Measurements from ENCODE around the gene NFRKB.

Gene NFRKB

GRCh38 chr11:129930296-129930695, 34.9 kb upstream of the NFRKB start:
- no peak overlapping the region for H3K4me3 ChIP-seq (ENCODE audit: low read depth, low read length)
- H3K4me1 ChIP-seq (ENCODE audit: control insufficient read depth, insufficient read depth, low read length), result no peaks in the 10 kb centered on the region
- H3K9ac ChIP-seq (ENCODE audit: low read depth, low read length), result no peak overlapping the region
- H3K36me3 ChIP-seq (ENCODE audit: control insufficient read depth, insufficient read depth, low read length), result peaks cover 7% of the 10 kb centered on the region
- no peaks in the 10 kb centered on the region for H3K9me3 ChIP-seq (ENCODE audit: control insufficient read depth, insufficient read depth, low read length)
- no peaks in the 10 kb centered on the region for H3K27me3 ChIP-seq (ENCODE audit: control insufficient read depth, insufficient read depth, low read length)

- Histone ChIP-seq H3K4me1 (ENCODE audit: control insufficient read depth, insufficient read depth, low read length) (no peaks in the 10 kb centered on the region), H3K9me3 (ENCODE audit: control insufficient read depth, insufficient read depth, low read length) (no peaks in the 10 kb centered on the region), H3K9ac (ENCODE audit: low read depth, low read length) (no peak overlapping the region), H3K27me3 (ENCODE audit: control insufficient read depth, insufficient read depth, low read length) (no peaks in the 10 kb centered on the region), H3K4me3 (ENCODE audit: low read depth, low read length) (no peak overlapping the region), H3K36me3 (ENCODE audit: control insufficient read depth, insufficient read depth, low read length) (peaks cover 7% of the 10 kb centered on the region)
Observed at GRCh38 chr11:129929721-129930120, 34.3 kb upstream of the NFRKB start.

- Histone ChIP-seq H3K4me3 (ENCODE audit: low read depth, low read length) (no peak overlapping the region), H3K9ac (ENCODE audit: low read depth, low read length) (no peak overlapping the region), H3K4me1 (ENCODE audit: control insufficient read depth, insufficient read depth, low read length) (no peaks in the 10 kb centered on the region), H3K36me3 (ENCODE audit: control insufficient read depth, insufficient read depth, low read length) (peaks cover 7% of the 10 kb centered on the region), H3K27me3 (ENCODE audit: control insufficient read depth, insufficient read depth, low read length) (no peaks in the 10 kb centered on the region), H3K9me3 (ENCODE audit: control insufficient read depth, insufficient read depth, low read length) (no peaks in the 10 kb centered on the region)
Observed at GRCh38 chr11:129928923-129929692, 33.7 kb upstream of the NFRKB start.

- Histone ChIP-seq H3K4me3 (ENCODE audit: low read depth, low read length) (no peak overlapping the region), H3K9me3 (ENCODE audit: control insufficient read depth, insufficient read depth, low read length) (no peaks in the 10 kb centered on the region), H3K4me1 (ENCODE audit: control insufficient read depth, insufficient read depth, low read length) (no peaks in the 10 kb centered on the region), H3K27me3 (ENCODE audit: control insufficient read depth, insufficient read depth, low read length) (no peaks in the 10 kb centered on the region), H3K36me3 (ENCODE audit: control insufficient read depth, insufficient read depth, low read length) (no peaks in the 10 kb centered on the region), H3K9ac (ENCODE audit: low read depth, low read length) (no peak overlapping the region)
Observed at GRCh38 chr11:129922674-129923073, 27.3 kb upstream of the NFRKB start.

GRCh38 chr11:129918361-129918760, 23.0 kb upstream of the NFRKB start:
- Histone ChIP-seq H3K9me3 (ENCODE audit: control insufficient read depth, insufficient read depth, low read length) (no peaks in the 10 kb centered on the region), H3K9ac (ENCODE audit: low read depth, low read length) (no peak overlapping the region), H3K4me3 (ENCODE audit: low read depth, low read length) (no peak overlapping the region), H3K4me1 (ENCODE audit: control insufficient read depth, insufficient read depth, low read length) (no peaks in the 10 kb centered on the region), H3K36me3 (ENCODE audit: control insufficient read depth, insufficient read depth, low read length) (peaks cover 13% of the 10 kb centered on the region), H3K27me3 (ENCODE audit: control insufficient read depth, insufficient read depth, low read length) (no peaks in the 10 kb centered on the region)

- Histone ChIP-seq H3K9ac (ENCODE audit: low read depth, low read length) (no peak overlapping the region), H3K9me3 (ENCODE audit: control insufficient read depth, insufficient read depth, low read length) (no peaks in the 10 kb centered on the region), H3K4me1 (ENCODE audit: control insufficient read depth, insufficient read depth, low read length) (no peaks in the 10 kb centered on the region), H3K36me3 (ENCODE audit: control insufficient read depth, insufficient read depth, low read length) (peaks cover 13% of the 10 kb centered on the region), H3K4me3 (ENCODE audit: low read depth, low read length) (no peak overlapping the region), H3K27me3 (ENCODE audit: control insufficient read depth, insufficient read depth, low read length) (no peaks in the 10 kb centered on the region)
Observed at GRCh38 chr11:129917231-129917630, 21.9 kb upstream of the NFRKB start.

GRCh38 chr11:129911298-129911697, 15.9 kb upstream of the NFRKB start:
- no peak overlapping the region for H3K9ac ChIP-seq (ENCODE audit: low read depth, low read length)
- H3K9me3 ChIP-seq (ENCODE audit: control insufficient read depth, insufficient read depth, low read length), result no peaks in the 10 kb centered on the region
- no peaks in the 10 kb centered on the region for H3K27me3 ChIP-seq (ENCODE audit: control insufficient read depth, insufficient read depth, low read length)
- no peaks in the 10 kb centered on the region for H3K4me1 ChIP-seq (ENCODE audit: control insufficient read depth, insufficient read depth, low read length)
- peaks cover 16% of the 10 kb centered on the region for H3K36me3 ChIP-seq (ENCODE audit: control insufficient read depth, insufficient read depth, low read length)
- H3K4me3 ChIP-seq (ENCODE audit: low read depth, low read length), result no peak overlapping the region

GRCh38 chr11:129910360-129910759, 15.0 kb upstream of the NFRKB start:
- H3K27me3 ChIP-seq (ENCODE audit: control insufficient read depth, insufficient read depth, low read length), result no peaks in the 10 kb centered on the region
- peaks cover 10% of the 10 kb centered on the region for H3K36me3 ChIP-seq (ENCODE audit: control insufficient read depth, insufficient read depth, low read length)
- no peaks in the 10 kb centered on the region for H3K4me1 ChIP-seq (ENCODE audit: control insufficient read depth, insufficient read depth, low read length)
- H3K9ac ChIP-seq (ENCODE audit: low read depth, low read length), result no peak overlapping the region
- no peaks in the 10 kb centered on the region for H3K9me3 ChIP-seq (ENCODE audit: control insufficient read depth, insufficient read depth, low read length)
- H3K4me3 ChIP-seq (ENCODE audit: low read depth, low read length), result no peak overlapping the region

- H3K4me3 ChIP-seq (ENCODE audit: low read depth, low read length), result no peak overlapping the region
- H3K4me1 ChIP-seq (ENCODE audit: control insufficient read depth, insufficient read depth, low read length), result no peaks in the 10 kb centered on the region
- H3K36me3 ChIP-seq (ENCODE audit: control insufficient read depth, insufficient read depth, low read length), result peaks cover 6% of the 10 kb centered on the region
- H3K27me3 ChIP-seq (ENCODE audit: control insufficient read depth, insufficient read depth, low read length), result no peaks in the 10 kb centered on the region
- H3K9me3 ChIP-seq (ENCODE audit: control insufficient read depth, insufficient read depth, low read length), result no peaks in the 10 kb centered on the region
- H3K9ac ChIP-seq (ENCODE audit: low read depth, low read length), result no peak overlapping the region
Observed at GRCh38 chr11:129905402-129905801, 10.0 kb upstream of the NFRKB start.

GRCh38 chr11:129896062-129896461, 684 bp upstream of the NFRKB start:
- Histone ChIP-seq H3K27me3 (ENCODE audit: control insufficient read depth, insufficient read depth, low read length) (no peaks in the 10 kb centered on the region), H3K9me3 (ENCODE audit: control insufficient read depth, insufficient read depth, low read length) (no peaks in the 10 kb centered on the region), H3K4me3 (ENCODE audit: low read depth, low read length) (peak overlapping the region; percentile 73), H3K9ac (ENCODE audit: low read depth, low read length) (peak overlapping the region; percentile 55), H3K36me3 (ENCODE audit: control insufficient read depth, insufficient read depth, low read length) (peaks cover 5% of the 10 kb centered on the region), H3K4me1 (ENCODE audit: control insufficient read depth, insufficient read depth, low read length) (peaks cover 6% of the 10 kb centered on the region)

- peaks cover 6% of the 10 kb centered on the region for H3K4me1 ChIP-seq (ENCODE audit: control insufficient read depth, insufficient read depth, low read length)
- peak overlapping the region; percentile 90 for H3K4me3 ChIP-seq (ENCODE audit: low read depth, low read length)
- H3K36me3 ChIP-seq (ENCODE audit: control insufficient read depth, insufficient read depth, low read length), result peaks cover 10% of the 10 kb centered on the region
- H3K9ac ChIP-seq (ENCODE audit: low read depth, low read length), result peak overlapping the region; percentile 72
- no peaks in the 10 kb centered on the region for H3K27me3 ChIP-seq (ENCODE audit: control insufficient read depth, insufficient read depth, low read length)
- no peaks in the 10 kb centered on the region for H3K9me3 ChIP-seq (ENCODE audit: control insufficient read depth, insufficient read depth, low read length)
Observed at GRCh38 chr11:129894278-129895125, 876 bp downstream of the NFRKB start.

- no peak overlapping the region for H3K9ac ChIP-seq (ENCODE audit: low read depth, low read length)
- H3K4me3 ChIP-seq (ENCODE audit: low read depth, low read length), result no peak overlapping the region
- no peaks in the 10 kb centered on the region for H3K9me3 ChIP-seq (ENCODE audit: control insufficient read depth, insufficient read depth, low read length)
- H3K36me3 ChIP-seq (ENCODE audit: control insufficient read depth, insufficient read depth, low read length), result peaks cover 46% of the 10 kb centered on the region
- no peaks in the 10 kb centered on the region for H3K4me1 ChIP-seq (ENCODE audit: control insufficient read depth, insufficient read depth, low read length)
- no peaks in the 10 kb centered on the region for H3K27me3 ChIP-seq (ENCODE audit: control insufficient read depth, insufficient read depth, low read length)
Observed at GRCh38 chr11:129888451-129888850, 6.9 kb downstream of the NFRKB start.

Measured in iPS-15b (cell line).